Breast epithelium (tissue), 4 donors: ENCODE data around the gene CNBD2. TPM values are rescaled to one million over a fixed set of nuclear protein-coding genes. Genes with fewer than 3 reads are reported as not detected.

ENCODE experiments used
- DNase-seq, 2 donors: peaks; one replicate each; pipeline ENCODE4 v3.0.0-alpha.2; 2019; ENCODE audit warnings: low spot score in 2 of 2
- H3K27ac ChIP-seq, 2 donors: fragments of 200-600 bp; sonication (generic) in 1 of 2; one replicate each; pipeline ENCODE4 v1.5.1; 2016 to 2019; ENCODE audit warnings: mild to moderate bottlenecking in 1 of 2
- H3K27me3 ChIP-seq, 2 donors: fragments of 200-600 bp; sonication (generic) in 1 of 2; one replicate each; pipeline versions ENCODE4 v1.5.1 to v1.6.0; 2017 to 2019; ENCODE audit warnings: control low read depth in 1 of 2, mild to moderate bottlenecking in 1 of 2
- H3K36me3 ChIP-seq: fragments of 200-600 bp; one replicate; pipeline ENCODE4 v1.5.1; 2019
- H3K4me1 ChIP-seq, 2 donors: fragments of 200-600 bp; sonication (generic); one replicate each; pipeline ENCODE4 v1.5.1; 2016 to 2019; ENCODE audit warnings: control low read depth in 1 of 2
- H3K4me3 ChIP-seq, 3 donors: fragments of 200-600 bp; sonication (generic); 1 replicate in 2 of 3; 2 replicates in 1 of 3; pipeline ENCODE4 v1.5.1; 2016 to 2019; ENCODE audit warnings: mild to moderate bottlenecking in 3 of 3, moderate library complexity in 2 of 3
- H3K9me3 ChIP-seq, 2 donors: fragments of 200-600 bp; sonication (generic) in 1 of 2; one replicate each; pipeline ENCODE4 v1.5.1; 2016 to 2019; ENCODE audit warnings: control low read depth in 1 of 2
- CTCF ChIP-seq, 3 donors: fragments of 450-650 bp; IDR thresholded peaks; one replicate each; pipeline ENCODE4 v1.5.1; 2016 to 2017; ENCODE audit warnings: antibody characterized with exemption in 3 of 3, mild to moderate bottlenecking in 3 of 3, moderate library complexity in 3 of 3
- POLR2A ChIP-seq: fragments of 450-650 bp; IDR thresholded peaks from one replicate; pipeline ENCODE4 v1.6.1; 2016; ENCODE audit warnings: antibody characterized with exemption, mild to moderate bottlenecking, moderate library complexity
- POLR2AphosphoS5 ChIP-seq, 3 donors: sonication (generic); formaldehyde crosslinking; IDR thresholded peaks; one replicate each; pipeline ENCODE4 v1.6.1; 2017; ENCODE audit warnings: antibody characterized with exemption in 3 of 3
- intact Hi-C: fragments of 100-400 bp; cut with DNase I; formaldehyde crosslinking; loops from one replicate; pipeline ENCODE4 v1.15.1; 2023; ENCODE audit warnings: low total_unique reads
- total RNA-seq, 3 donors: library from RNA; depleted of rRNA; stranded (reverse); fragments of >200 nt; gene quantifications; one replicate each; pipeline ENCODE4 v1.1.0, GENCODE V29; 2016

Gene CNBD2
- total RNA-seq = 1 to 10 TPM; 2.2 to 6.7 (median 2.3) TPM

GRCh38 chr20:35967979-35968640 is at the start of gene CNBD2:
Gene CNBD2 (plus strand): TSS chr20:35968590. CDS start chr20:35968763, 173 bp downstream.
- Histone ChIP-seq H3K27ac (no peak within 1 kb of the TSS), H3K4me1 (no peaks in the 10 kb centered on the region), H3K36me3 (no peaks in the 10 kb centered on the region), H3K4me3 (no peak within 1 kb of the TSS), H3K27me3 (no peaks in the 10 kb centered on the region), H3K9me3 (no peaks in the 10 kb centered on the region)
- TF ChIP-seq POLR2A = no peak
- no peak for TF ChIP-seq CTCF (IDR thresholded peaks at IDR 0.05)
- TF ChIP-seq POLR2AphosphoS5 (IDR thresholded peaks at IDR 0.05) = no peak
- DNase-seq = no peak
- intact Hi-C loops = no loop called here

- no peak for DNase-seq
- H3K27ac ChIP-seq = no peak overlapping the region
- no peaks in the 10 kb centered on the region for H3K4me1 ChIP-seq
- H3K36me3 ChIP-seq = peaks cover 8% of the 10 kb centered on the region
- TF ChIP-seq CTCF (IDR thresholded peaks at IDR 0.05) (no peak), POLR2A (no peak), POLR2AphosphoS5 (IDR thresholded peaks at IDR 0.05) (no peak)
- H3K4me3 ChIP-seq = no peak overlapping the region
- intact Hi-C loops = no loop called here
- H3K9me3 ChIP-seq = no peaks in the 10 kb centered on the region
- H3K27me3 ChIP-seq = no peaks in the 10 kb centered on the region
Observed at GRCh38 chr20:35920523-35920922, 47.9 kb upstream of the CNBD2 start.

GRCh38 chr20:35929301-35929700 is 39.1 kb upstream of the CNBD2 start:
- Histone ChIP-seq H3K4me1 (no peaks in the 10 kb centered on the region), H3K9me3 (no peaks in the 10 kb centered on the region), H3K36me3 (peaks cover 3% of the 10 kb centered on the region), H3K27me3 (no peaks in the 10 kb centered on the region), H3K4me3 (no peak overlapping the region), H3K27ac (no peak overlapping the region)
- intact Hi-C loops = no loop called here
- no peak for DNase-seq
- TF ChIP-seq POLR2AphosphoS5 (IDR thresholded peaks at IDR 0.05) (no peak), POLR2A (no peak)

GRCh38 chr20:35934050-35934449 is 34.3 kb upstream of the CNBD2 start:
- no peak for DNase-seq
- H3K4me3 ChIP-seq = no peak overlapping the region
- peaks cover 3% of the 10 kb centered on the region for H3K36me3 ChIP-seq
- TF ChIP-seq CTCF (IDR thresholded peaks at IDR 0.05) = no peak
- no peak for TF ChIP-seq POLR2AphosphoS5 (IDR thresholded peaks at IDR 0.05)
- TF ChIP-seq POLR2A = no peak
- H3K27ac ChIP-seq = no peak overlapping the region
- H3K4me1 ChIP-seq = no peaks in the 10 kb centered on the region
- intact Hi-C loops = no loop called here
- H3K27me3 ChIP-seq = no peaks in the 10 kb centered on the region
- no peaks in the 10 kb centered on the region for H3K9me3 ChIP-seq

GRCh38 chr20:35939264-35939663 is 29.1 kb upstream of the CNBD2 start:
- no peak for TF ChIP-seq POLR2AphosphoS5 (IDR thresholded peaks at IDR 0.05)
- no peak for TF ChIP-seq CTCF (IDR thresholded peaks at IDR 0.05)
- TF ChIP-seq POLR2A = no peak
- DNase-seq = no peak
- Histone ChIP-seq H3K4me1 (no peaks in the 10 kb centered on the region), H3K36me3 (no peaks in the 10 kb centered on the region), H3K27ac (no peak overlapping the region), H3K27me3 (no peaks in the 10 kb centered on the region), H3K9me3 (no peaks in the 10 kb centered on the region), H3K4me3 (no peak overlapping the region)
- intact Hi-C loops = no loop called here

- H3K36me3 ChIP-seq = no peaks in the 10 kb centered on the region
- no peaks in the 10 kb centered on the region for H3K27me3 ChIP-seq
- intact Hi-C loops = no loop called here
- no peak for TF ChIP-seq CTCF (IDR thresholded peaks at IDR 0.05)
- no peak for TF ChIP-seq POLR2AphosphoS5 (IDR thresholded peaks at IDR 0.05)
- H3K9me3 ChIP-seq = no peaks in the 10 kb centered on the region
- H3K4me3 ChIP-seq = no peak overlapping the region
- no peak for DNase-seq
- no peaks in the 10 kb centered on the region for H3K4me1 ChIP-seq
- H3K27ac ChIP-seq = no peak overlapping the region
Observed at GRCh38 chr20:35941620-35942019, 26.8 kb upstream of the CNBD2 start.
